H1 (cell line): ENCODE data around the gene CYP51A1. TPM values are rescaled to one million over a fixed set of nuclear protein-coding genes. Genes with fewer than 3 reads are reported as not detected.
A peak's percentile ranks its signal among the peaks of the same experiment; 100 is the strongest.

Experiments used
- CTCF ChIA-PET: fragments of 300-600 bp; sonication (Branson Sonifier 250); formaldehyde crosslinking; loops from one replicate; lab custom pipeline; 2021; ENCODE audit not compliant: partially characterized antibody; lab: Charles Lee
- POLR2A ChIA-PET: fragments of 300-600 bp; sonication (Branson Sonifier 250); formaldehyde crosslinking; loops from one replicate; lab custom pipeline; 2021; ENCODE audit warnings: inconsistent platforms; ENCODE audit not compliant: partially characterized antibody; lab: Charles Lee
- DNase-seq, 2 experiments: peaks; one replicate each; pipeline versions ENCODE4 v3.0.0 to v3.0.0-alpha.2; 2010 to 2022; ENCODE audit warnings: low spot score in 2 of 2, low read depth in 1 of 2, mixed read lengths in 1 of 2
- FAIRE-seq: peaks from 2 replicates; lab custom pipeline; 2011; peaks lifted over from hg19 to GRCh38; lab: Jason Lieb, UNC
- H2AFZ ChIP-seq: 2 replicates; pipeline ENCODE4 v1.8.1; 2012; ENCODE audit warnings: low read length, inconsistent platforms
- H2AK5ac ChIP-seq: 2 replicates; pipeline ENCODE4 v1.6.1; 2013; ENCODE audit warnings: low read depth, low read length
- H2BK120ac ChIP-seq: replicated peaks from 2 replicates; pipeline ENCODE3; 2013; ENCODE audit warnings: low read depth, low read length, inconsistent platforms
- H2BK12ac ChIP-seq: 2 replicates; pipeline ENCODE4 v1.6.1; 2013; ENCODE audit warnings: low read depth, low read length
- H2BK15ac ChIP-seq: 2 replicates; pipeline ENCODE4 v1.6.1; 2013; ENCODE audit warnings: low read length
- H2BK20ac ChIP-seq: 2 replicates; pipeline ENCODE4 v1.6.1; 2013; ENCODE audit warnings: low read length
- H2BK5ac ChIP-seq: 2 replicates; pipeline ENCODE4 v1.6.1; 2013; ENCODE audit warnings: low read depth, low read length
- H3K14ac ChIP-seq: 2 replicates; pipeline ENCODE4 v1.6.1; 2013; ENCODE audit warnings: inconsistent platforms; ENCODE audit not compliant: insufficient read length
- H3K18ac ChIP-seq: 2 replicates; pipeline ENCODE4 v1.6.1; 2013; ENCODE audit warnings: low read length; ENCODE audit errors: extremely low read depth
- H3K23ac ChIP-seq: 2 replicates; pipeline ENCODE4 v1.6.1; 2013; ENCODE audit warnings: inconsistent platforms; ENCODE audit not compliant: insufficient read length
- H3K23me2 ChIP-seq: 2 replicates; pipeline ENCODE4 v1.6.1; 2013; ENCODE audit warnings: low read depth, low read length
- H3K27ac ChIP-seq: 2 replicates; pipeline ENCODE4 v1.6.1; 2011; ENCODE audit warnings: low read depth, low read length, inconsistent platforms
- H3K27me3 ChIP-seq, 4 experiments: replicated peaks in 1 of 4; 1 replicate in 1 of 4; 2 replicates in 3 of 4; pipeline versions ENCODE4 v1.6.1 to v1.8.1; 2011 to 2013; ENCODE audit warnings: low read length in 3 of 4, mild to moderate bottlenecking in 3 of 4, inconsistent platforms in 2 of 4, mixed read lengths in 2 of 4, moderate library complexity in 1 of 4; ENCODE audit not compliant: control insufficient read depth in 3 of 4, insufficient read depth in 3 of 4; ENCODE audit errors: extremely low read depth in 1 of 4
- H3K36me3 ChIP-seq, 4 experiments: 2 replicates each; pipeline versions ENCODE4 v1.6.1 to v1.8.1; 2011 to 2013; ENCODE audit warnings: mild to moderate bottlenecking in 4 of 4, low read length in 3 of 4, moderate library complexity in 2 of 4, control low read depth in 1 of 4, inconsistent platforms in 1 of 4; ENCODE audit not compliant: insufficient read depth in 4 of 4, control insufficient read depth in 2 of 4
- H3K4ac ChIP-seq: replicated peaks from 2 replicates; pipeline ENCODE3; 2013; ENCODE audit warnings: low read length, low read depth, mixed read lengths, inconsistent platforms; ENCODE audit not compliant: insufficient read length
- H3K4me1 ChIP-seq, 4 experiments: replicated peaks in 1 of 4; 1 replicate in 1 of 4; 2 replicates in 3 of 4; pipeline versions ENCODE4 v1.6.1 to v1.8.1; 2011 to 2013; ENCODE audit warnings: low read length in 3 of 4, inconsistent platforms in 2 of 4, mixed read lengths in 1 of 4; ENCODE audit not compliant: insufficient read depth in 4 of 4, control insufficient read depth in 3 of 4
- H3K4me2 ChIP-seq, 2 experiments: 2 replicates each; pipeline versions ENCODE4 v1.6.1 to v1.8.1; 2011 to 2013; ENCODE audit warnings: low read depth in 2 of 2, low read length in 2 of 2, control low read depth in 1 of 2, inconsistent platforms in 1 of 2, mild to moderate bottlenecking in 1 of 2; ENCODE audit not compliant: insufficient read depth in 1 of 2
- H3K4me3 ChIP-seq, 4 experiments: fragments of 200-600, 300-600 bp in 1 of 4; sonication (generic), shearing (Covaris generic), sonication (Bioruptor Twin) in 1 of 4; 2 replicates each; pipeline versions ENCODE4 v1.5.1 to v1.8.1; 2011 to 2016; ENCODE audit warnings: low read length in 4 of 4, low read depth in 3 of 4, control low read depth in 2 of 4, inconsistent platforms in 2 of 4, mild to moderate bottlenecking in 2 of 4, mixed read lengths in 1 of 4, moderate library complexity in 1 of 4; ENCODE audit not compliant: insufficient read depth in 2 of 4; ENCODE audit errors: extremely low read depth in 1 of 4
- H3K56ac ChIP-seq: replicated peaks from 2 replicates; pipeline ENCODE3; 2013; ENCODE audit warnings: low read depth, mild to moderate bottlenecking, mixed read lengths, low read length, inconsistent platforms; ENCODE audit not compliant: insufficient read length
- H3K79me1 ChIP-seq: 2 replicates; pipeline ENCODE4 v1.6.1; 2013; ENCODE audit warnings: low read depth, low read length, control low read depth
- H3K79me2 ChIP-seq, 2 experiments: 2 replicates each; pipeline versions ENCODE4 v1.6.1 to v1.8.1; 2012 to 2013; ENCODE audit warnings: low read length in 2 of 2, mild to moderate bottlenecking in 2 of 2, inconsistent platforms in 1 of 2; ENCODE audit not compliant: insufficient read depth in 2 of 2, control insufficient read depth in 1 of 2
- H3K9ac ChIP-seq, 4 experiments: replicated peaks in 1 of 4; 1 replicate in 1 of 4; 2 replicates in 3 of 4; pipeline versions ENCODE4 v1.6.1 to v1.8.1; 2011 to 2013; ENCODE audit warnings: low read depth in 3 of 4, low read length in 3 of 4, control low read depth in 2 of 4, mild to moderate bottlenecking in 2 of 4, moderate library complexity in 2 of 4, inconsistent platforms in 1 of 4; ENCODE audit errors: extremely low read depth in 1 of 4
- H3K9me3 ChIP-seq, 2 experiments: 2 replicates each; pipeline versions ENCODE4 v1.6.1 to v1.8.1; 2012 to 2013; ENCODE audit warnings: mild to moderate bottlenecking in 2 of 2, moderate library complexity in 2 of 2, control low read depth in 1 of 2, inconsistent platforms in 1 of 2, low read depth in 1 of 2, low read length in 1 of 2, mixed read lengths in 1 of 2; ENCODE audit not compliant: insufficient read depth in 2 of 2
- H4K20me1 ChIP-seq, 2 experiments: replicated peaks in 1 of 2; 2 replicates each; pipeline versions ENCODE3 to v1.8.1; 2011 to 2013; ENCODE audit warnings: inconsistent platforms in 2 of 2, low read length in 2 of 2, mild to moderate bottlenecking in 1 of 2; ENCODE audit not compliant: insufficient read depth in 2 of 2, control insufficient read depth in 1 of 2
- H4K5ac ChIP-seq: 2 replicates; pipeline ENCODE4 v1.6.1; 2013; ENCODE audit warnings: low read length, low read depth, mixed read lengths, inconsistent platforms; ENCODE audit not compliant: insufficient read length
- H4K8ac ChIP-seq: 2 replicates; pipeline ENCODE4 v1.8.0; 2013; ENCODE audit warnings: mild to moderate bottlenecking, moderate library complexity, low read length, inconsistent platforms; ENCODE audit not compliant: insufficient read depth; ENCODE audit errors: extremely low read depth
- H4K91ac ChIP-seq: replicated peaks from 2 replicates; pipeline ENCODE3; 2013; ENCODE audit warnings: low read length, mixed read lengths, inconsistent platforms; ENCODE audit not compliant: insufficient read length
- BACH1 ChIP-seq: IDR thresholded peaks from 2 replicates; pipeline ENCODE4 v1.6.1; 2012; ENCODE audit warnings: low read length, improper control_type of control experiment
- EZH2 ChIP-seq: fragments of 200-600 bp; sonication (generic); IDR thresholded peaks from 2 replicates; pipeline ENCODE4 v1.7.1; 2012; ENCODE audit warnings: low read depth, mild to moderate bottlenecking, moderate library complexity, low read length, inconsistent platforms; ENCODE audit not compliant: severe bottlenecking
- GTF2F1 ChIP-seq: IDR thresholded peaks from 2 replicates; pipeline ENCODE4 v1.6.1; 2012; ENCODE audit warnings: low read depth, low read length, improper control_type of control experiment, borderline replicate concordance
- KDM5A ChIP-seq: fragments of 200-600 bp; IDR thresholded peaks from 2 replicates; pipeline ENCODE4 v1.7.1; 2012; ENCODE audit warnings: mild to moderate bottlenecking, low read length, inconsistent platforms, mixed read lengths
- SIX5 ChIP-seq: IDR thresholded peaks from 2 replicates; pipeline ENCODE4 v1.6.1; 2011; ENCODE audit warnings: mild to moderate bottlenecking, low read depth, low read length
- WGBS, 2 experiments: shearing (Covaris generic) in 1 of 2; methylation state at CpG; one replicate each; pipeline versions ENCODE4 v1.1.6 to v1.1.7; 2013 to 2015; ENCODE audit warnings: low lambda C conversion rate in 2 of 2, mixed read lengths in 2 of 2, inconsistent platforms in 1 of 2, low coverage in 1 of 2, missing lambda C conversion rate in 1 of 2; ENCODE audit not compliant: insufficient replicate concordance in 2 of 2, insufficient coverage in 1 of 2, insufficient read length in 1 of 2; ENCODE audit errors: extremely low coverage in 1 of 2, missing lambda C conversion rate in 1 of 2; 5-methylcytosine and 5-hydroxymethylcytosine counted together
- long read RNA-seq, 2 experiments: library from RNA in 1 of 2; library from capped mRNA in 1 of 2; stranded (forward); transcript quantifications; one replicate each; pipeline ENCODE4 v2.0.0, GENCODE V29; 2021; ENCODE audit warnings: inconsistent platforms in 1 of 2
- polyA minus RNA-seq, 3 experiments: library from RNA; depleted of rRNA, polyadenylated mRNA; stranded (reverse); fragments of >200 nt; gene quantifications; 1 replicate in 2 of 3; 2 replicates in 1 of 3; pipeline ENCODE4 v1.2.3, GENCODE V29; 2011
- polyA plus RNA-seq, 7 experiments: library from polyadenylated mRNA; depleted of rRNA in 3 of 7; stranded (reverse) in 5 of 7; unstranded in 2 of 7; fragments of >200 nt in 5 of 7; fragments of 200-250 nt in 2 of 7; gene quantifications; 1 replicate in 5 of 7; 2 replicates in 1 of 7; 4 replicates in 1 of 7; pipeline versions ENCODE4 v1.2.1 to v1.2.3, GENCODE V29; 2011 to 2013; ENCODE audit warnings: missing spikeins in 2 of 7, mixed read lengths in 2 of 7
- total RNA-seq: library from RNA; stranded (reverse); fragmentation: NEBNext Ultra II Directional; extraction: Animal tissue kit (Norgen Biotek cat#: 25700); gene quantifications from 2 replicates; pipeline ENCODE4 v1.2.1, GENCODE V29; 2021
- TF ChIP-seq, protein P1 (sequence below): IDR thresholded peaks from 2 replicates; pipeline ENCODE4 v1.6.1; 2011; ENCODE audit warnings: low read length, improper control_type of control experiment

Gene CYP51A1
- total RNA-seq (109 and 111 TPM in 2 replicates), polyA plus RNA-seq (2011; rRNA removed) (9.8 and 10.1 TPM in 2 replicates), polyA minus RNA-seq (2011; rRNA and poly(A)+ RNA removed) (16.1 and 20.4 TPM in 2 replicates)
- polyA plus RNA-seq (2011; cell fraction: cytosol; rRNA removed), result 12.2 TPM
- polyA plus RNA-seq (2011; cell fraction: nucleus; rRNA removed), result 6.4 TPM
- 34.7 to 70.1 TPM (median 43.7 TPM) in 4 replicates for polyA plus RNA-seq (2012, experiment 1 of 2)
- 8.5 TPM for polyA plus RNA-seq (2012, experiment 2 of 2)
- 149 TPM for polyA plus RNA-seq (2013, experiment 1 of 2)
- polyA plus RNA-seq (2013, experiment 2 of 2), result 199 TPM
- 25.0 TPM for polyA minus RNA-seq (2011; cell fraction: cytosol; rRNA and poly(A)+ RNA removed)
- 12.9 TPM for polyA minus RNA-seq (2011; cell fraction: nucleus; rRNA and poly(A)+ RNA removed)
- long read RNA-seq, experiment 1, transcript CYP51A1-203 (10 exons, 1,729 nt), result minor isoform, 7 of 74 reads
- long read RNA-seq, experiment 1, transcript CYP51A1-201 (10 exons, 3,210 nt), result major isoform, 10 of 74 reads
- long read RNA-seq, experiment 1, partial matches to known transcripts, result 3 of 74 reads
- long read RNA-seq, experiment 1, other reads (novel, unspliced or antisense), result 53 of 74 reads
- long read RNA-seq, experiment 2, transcript CYP51A1-201 (10 exons, 3,210 nt), result major isoform, 22 of 32 reads
- long read RNA-seq, experiment 2, partial matches to known transcripts, result 3 of 32 reads
- long read RNA-seq, experiment 2, other reads (novel, unspliced or antisense), result 3 of 32 reads

DNA sequence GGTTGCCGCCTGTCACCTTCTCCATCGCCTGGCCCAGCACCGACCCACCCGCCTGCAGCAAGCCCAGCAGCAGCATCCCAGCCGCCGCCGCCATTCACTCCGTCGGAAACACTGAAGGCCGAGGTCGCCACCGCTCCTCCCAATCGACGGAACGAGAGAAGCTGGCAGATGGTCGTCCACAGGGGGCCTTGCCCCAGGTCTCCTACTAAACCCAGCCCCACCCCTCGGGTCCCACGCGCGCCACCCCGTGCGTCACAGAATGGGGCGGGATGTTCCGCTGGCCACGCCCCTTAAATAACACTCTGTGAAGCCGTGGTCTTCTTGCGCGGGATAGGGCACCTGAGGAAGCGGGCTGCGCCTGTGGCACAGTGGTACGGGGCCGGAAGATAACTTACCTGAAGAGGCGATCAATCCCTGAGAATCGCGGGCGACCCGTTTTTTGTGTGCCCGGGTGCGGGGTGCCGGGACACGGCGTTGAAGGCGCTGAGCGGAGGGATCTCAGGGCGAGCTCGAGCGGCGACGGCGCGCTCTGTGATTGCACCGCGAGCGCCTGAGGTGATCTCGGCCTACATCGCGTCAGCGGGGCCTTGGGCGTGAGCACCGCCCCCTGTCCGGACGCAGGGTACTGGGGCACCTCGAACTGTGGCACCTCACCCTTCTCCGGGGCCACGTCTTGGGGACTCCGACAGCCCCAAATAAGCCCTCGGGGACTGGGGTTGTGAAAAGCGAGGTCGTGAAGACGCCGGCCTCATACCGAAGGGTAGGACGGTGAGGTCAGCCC lies at the start of gene CYP51A1:
CYP51A1 (minus strand) TSS at position 207 of the 781 bp plus-strand sequence; CDS start at position 94, 113 bp downstream.
- no peak within 1 kb of the TSS for H3K14ac ChIP-seq
- peaks cover 6 to 40% of the 10 kb centered on the region in 2 experiments; a peak in 3 of 4 replicates for H3K79me2 ChIP-seq
- H3K9me3 ChIP-seq, result 0 out of 4 replicates have a peak, but pooled peaks cover 0 to under 1% of the 10 kb centered on the region in 2 experiments
- ChIA-PET POLR2A (interaction anchor here (0.6 to 1.9 kb wide), 13 partner anchors 9 to 1367 kb away, joined by 3 to 12 read pairs (median 4); partner anchors contain the start of genes ANKIB1, GATAD1, KRIT1 and LRRD1), CTCF (interaction anchor here (0.6 to 2.8 kb wide), 10 partner anchors 10 to 326 kb away, joined by 3 to 14 read pairs (median 4); partner anchors contain the start of genes GATAD1 and LRRD1)
- H3K27me3 ChIP-seq, result no peaks in the 10 kb centered on the region
- FAIRE-seq (no peak), DNase-seq (peak; percentile 60 to 97)
- peaks cover 0 to 19% (median 7%) of the 10 kb centered on the region in 4 experiments; a peak in 3 of 8 replicates for H3K36me3 ChIP-seq
- peak within 1 kb of the TSS; percentile 98 for H3K56ac ChIP-seq
- H3K4me1 ChIP-seq, result peaks cover 0 to 6% (median 0%) of the 10 kb centered on the region in 4 experiments; a peak in 4 of 7 replicates
- H3K4ac ChIP-seq, result peak within 1 kb of the TSS; percentile 90
- H2BK5ac ChIP-seq, result peak within 1 kb of the TSS; percentile 99
- H4K8ac ChIP-seq, result peak within 1 kb of the TSS; percentile 96
- peak within 1 kb of the TSS; percentile 43; the same call in 1 of the 2 replicates for H2BK20ac ChIP-seq
- H3K18ac ChIP-seq, result peak within 1 kb of the TSS; percentile 93
- H2BK120ac ChIP-seq, result peak within 1 kb of the TSS; percentile 88
- no peaks in the 10 kb centered on the region; the same call in 1 of the 2 replicates for H3K23me2 ChIP-seq
- H3K4me3 ChIP-seq, result peak within 1 kb of the TSS; percentile 74 to 97 (median 89)
- peaks cover 0 to 5% of the 10 kb centered on the region in 2 experiments for H4K20me1 ChIP-seq
- no peak within 1 kb of the TSS for H3K23ac ChIP-seq
- peak within 1 kb of the TSS; percentile 94 for H3K27ac ChIP-seq
- peak within 1 kb of the TSS; percentile 73 to 75 for H3K4me2 ChIP-seq
- H3K79me1 ChIP-seq, result no peaks in the 10 kb centered on the region; the same call in 1 of the 2 replicates
- no peak within 1 kb of the TSS for H2AK5ac ChIP-seq
- H4K91ac ChIP-seq, result peak within 1 kb of the TSS; percentile 98
- peak within 1 kb of the TSS; percentile 65; the same call in 1 of the 2 replicates for H2BK15ac ChIP-seq
- peak within 1 kb of the TSS; percentile 80 for H2BK12ac ChIP-seq
- H4K5ac ChIP-seq, result peak within 1 kb of the TSS; percentile 89
- peak within 1 kb of the TSS; percentile 79 to 96 (median 90) for H3K9ac ChIP-seq
- 1% methylated on average over 67 of the region's 73 CpGs; no CpG with 5 or more reads in 1 of the 2 experiments for WGBS, 2 experiments
- H2AFZ ChIP-seq, result peak within 1 kb of the TSS; percentile 87
- TF ChIP-seq SIX5 (no peak), GTF2F1 (no peak), BACH1 (peak; percentile 73), EZH2 (no peak), KDM5A (no peak)
- TF ChIP-seq, protein P1, sequence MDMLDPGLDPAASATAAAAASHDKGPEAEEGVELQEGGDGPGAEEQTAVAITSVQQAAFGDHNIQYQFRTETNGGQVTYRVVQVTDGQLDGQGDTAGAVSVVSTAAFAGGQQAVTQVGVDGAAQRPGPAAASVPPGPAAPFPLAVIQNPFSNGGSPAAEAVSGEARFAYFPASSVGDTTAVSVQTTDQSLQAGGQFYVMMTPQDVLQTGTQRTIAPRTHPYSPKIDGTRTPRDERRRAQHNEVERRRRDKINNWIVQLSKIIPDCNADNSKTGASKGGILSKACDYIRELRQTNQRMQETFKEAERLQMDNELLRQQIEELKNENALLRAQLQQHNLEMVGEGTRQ, result no peak; the same call in 1 of the 2 replicates
